Hepatocyte (in vitro differentiated cells): ENCODE data around the gene CD72. TPM values are rescaled to one million over a fixed set of nuclear protein-coding genes. Genes with fewer than 3 reads are reported as not detected.

Experiments
- DNase-seq: peaks from one replicate; pipeline ENCODE4 v3.0.0-alpha.2; 2016; ENCODE audit warnings: low spot score
- H2AFZ ChIP-seq: fragments of 200-600 bp; sonication (generic); 2 replicates; pipeline ENCODE4 v1.6.0; 2016; ENCODE audit warnings: antibody characterized with exemption, mild to moderate bottlenecking
- H3K27ac ChIP-seq: fragments of 200-600 bp; sonication (generic); 2 replicates; pipeline ENCODE4 v1.5.1; 2016; ENCODE audit warnings: mild to moderate bottlenecking
- H3K27me3 ChIP-seq: fragments of 200-600 bp; sonication (generic); 2 replicates; pipeline ENCODE4 v1.6.1; 2016
- H3K36me3 ChIP-seq: fragments of 200-600 bp; sonication (generic); replicated peaks from 2 replicates; pipeline ENCODE4 v1.5.1; 2016; ENCODE audit warnings: low read depth; ENCODE audit not compliant: insufficient read depth
- H3K4me1 ChIP-seq: fragments of 200-600 bp; sonication (generic); 2 replicates; pipeline ENCODE4 v1.5.1; 2016; ENCODE audit warnings: mild to moderate bottlenecking, moderate library complexity; ENCODE audit not compliant: insufficient read depth
- H3K4me2 ChIP-seq: fragments of 200-600 bp; sonication (generic); 2 replicates; pipeline ENCODE4 v1.6.0; 2016
- H3K4me3 ChIP-seq: fragments of 200-600 bp; sonication (generic); 2 replicates; pipeline ENCODE4 v1.5.1; 2016; ENCODE audit warnings: mild to moderate bottlenecking
- H3K79me2 ChIP-seq: fragments of 200-600 bp; sonication (generic); 2 replicates; pipeline ENCODE4 v1.6.0; 2017; ENCODE audit warnings: mild to moderate bottlenecking
- H3K9me2 ChIP-seq: fragments of 200-600 bp; sonication (generic); replicated peaks from 2 replicates; pipeline ENCODE4 v1.6.0; 2017; ENCODE audit warnings: mild to moderate bottlenecking; ENCODE audit not compliant: insufficient read depth
- H3K9me3 ChIP-seq: fragments of 200-600 bp; sonication (generic); 2 replicates; pipeline ENCODE4 v1.5.1; 2016; ENCODE audit warnings: low read depth, mild to moderate bottlenecking
- H4K20me1 ChIP-seq: fragments of 200-600 bp; sonication (generic); 2 replicates; pipeline ENCODE4 v1.6.0; 2016; ENCODE audit warnings: mild to moderate bottlenecking; ENCODE audit not compliant: insufficient read depth, poor library complexity, severe bottlenecking
- EZH2 ChIP-seq: fragments of 200-600 bp; sonication (generic); IDR thresholded peaks from 2 replicates; pipeline ENCODE4 v1.6.1; 2016; ENCODE audit warnings: antibody characterized with exemption, mild to moderate bottlenecking, borderline replicate concordance
- EZH2phosphoT487 ChIP-seq: fragments of 200-600 bp; sonication (generic); IDR thresholded peaks from one replicate; pipeline ENCODE4 v1.6.1; 2018; ENCODE audit warnings: antibody characterized with exemption, mild to moderate bottlenecking, low read depth, moderate library complexity; ENCODE audit not compliant: unreplicated experiment, severe bottlenecking
- WGBS: methylation state at CpG from one replicate; pipeline ENCODE4 v1.1.6; 2016; ENCODE audit warnings: low lambda C conversion rate; ENCODE audit errors: missing lambda C conversion rate; 5-methylcytosine and 5-hydroxymethylcytosine counted together
- polyA plus RNA-seq: library from polyadenylated mRNA; unstranded; fragments of >200 nt; fragmentation: Nextera tagmentation; extraction: Ambion mirVana; gene quantifications from 2 replicates; pipeline ENCODE4 v1.2.1, GENCODE V29; 2016
- total RNA-seq: library from RNA; depleted of rRNA; stranded (reverse); fragments of >200 nt; gene quantifications from 2 replicates; pipeline ENCODE4 v1.2.3, GENCODE V29; 2014
- TF ChIP-seq, protein P1 (sequence below): fragments of 200-600 bp; sonication (generic); IDR thresholded peaks from 2 replicates; pipeline ENCODE4 v1.5.1; 2016; ENCODE audit warnings: antibody characterized with exemption, mild to moderate bottlenecking; ENCODE audit not compliant: poor library complexity

CD72 gene
- total and polyA plus RNA-seq, 2 experiments from 2014 or later: 1.1 to 1.9 TPM

DNA sequence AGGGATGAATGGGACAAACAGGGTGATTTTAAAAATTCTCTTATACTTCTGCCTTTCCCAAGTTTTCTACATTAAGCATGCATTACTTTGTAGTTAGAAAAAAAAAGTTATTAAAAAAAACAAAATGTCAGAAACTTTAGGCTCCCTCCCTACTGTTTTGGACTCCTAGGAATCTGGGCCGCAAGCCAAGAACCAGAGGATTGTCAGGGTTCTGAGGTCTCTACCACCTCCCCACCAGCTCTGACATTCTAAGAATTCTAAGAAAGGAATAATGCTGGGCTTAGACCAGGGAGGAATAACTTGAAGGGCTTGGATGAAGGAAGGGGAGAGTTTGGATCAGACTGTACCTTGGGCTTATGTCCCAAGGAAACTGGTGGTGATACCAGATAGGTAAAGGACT lies 47.8 kb upstream of the CD72 start:
- 95% methylated on average over 1 of the region's 1 CpG for WGBS
- H3K79me2 ChIP-seq: no peaks in the 10 kb centered on the region
- DNase-seq: no peak
- H3K27ac ChIP-seq: no peak overlapping the region
- no peaks in the 10 kb centered on the region for H4K20me1 ChIP-seq
- no peaks in the 10 kb centered on the region for H3K9me2 ChIP-seq
- no peaks in the 10 kb centered on the region for H3K36me3 ChIP-seq
- no peaks in the 10 kb centered on the region for H3K27me3 ChIP-seq
- no peak overlapping the region for H3K4me3 ChIP-seq
- no peak overlapping the region for H2AFZ ChIP-seq
- peaks cover 20% of the 10 kb centered on the region for H3K4me1 ChIP-seq
- no peak overlapping the region for H3K4me2 ChIP-seq
- no peaks in the 10 kb centered on the region for H3K9me3 ChIP-seq
- TF ChIP-seq EZH2: no peak
- TF ChIP-seq EZH2phosphoT487: no peak
- TF ChIP-seq, protein P1, sequence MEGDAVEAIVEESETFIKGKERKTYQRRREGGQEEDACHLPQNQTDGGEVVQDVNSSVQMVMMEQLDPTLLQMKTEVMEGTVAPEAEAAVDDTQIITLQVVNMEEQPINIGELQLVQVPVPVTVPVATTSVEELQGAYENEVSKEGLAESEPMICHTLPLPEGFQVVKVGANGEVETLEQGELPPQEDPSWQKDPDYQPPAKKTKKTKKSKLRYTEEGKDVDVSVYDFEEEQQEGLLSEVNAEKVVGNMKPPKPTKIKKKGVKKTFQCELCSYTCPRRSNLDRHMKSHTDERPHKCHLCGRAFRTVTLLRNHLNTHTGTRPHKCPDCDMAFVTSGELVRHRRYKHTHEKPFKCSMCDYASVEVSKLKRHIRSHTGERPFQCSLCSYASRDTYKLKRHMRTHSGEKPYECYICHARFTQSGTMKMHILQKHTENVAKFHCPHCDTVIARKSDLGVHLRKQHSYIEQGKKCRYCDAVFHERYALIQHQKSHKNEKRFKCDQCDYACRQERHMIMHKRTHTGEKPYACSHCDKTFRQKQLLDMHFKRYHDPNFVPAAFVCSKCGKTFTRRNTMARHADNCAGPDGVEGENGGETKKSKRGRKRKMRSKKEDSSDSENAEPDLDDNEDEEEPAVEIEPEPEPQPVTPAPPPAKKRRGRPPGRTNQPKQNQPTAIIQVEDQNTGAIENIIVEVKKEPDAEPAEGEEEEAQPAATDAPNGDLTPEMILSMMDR: no peak

DNA sequence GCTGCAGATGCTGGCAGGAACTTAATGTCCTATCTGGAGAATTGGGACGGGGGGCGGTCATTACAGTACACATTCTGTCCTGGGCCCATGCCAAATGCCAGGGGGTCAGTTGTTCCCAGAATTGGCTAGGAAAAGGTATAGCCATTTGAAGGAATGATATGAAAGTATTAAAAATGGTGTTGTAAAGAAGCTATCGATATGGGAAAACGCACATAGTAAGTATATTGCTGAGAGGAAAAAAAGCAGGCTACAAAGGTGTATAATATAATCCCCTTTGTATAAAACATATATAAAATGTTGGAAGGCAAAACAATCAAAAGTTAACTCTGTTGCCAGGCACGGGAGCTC lies 47.2 kb upstream of the CD72 start:
- H4K20me1 ChIP-seq: no peaks in the 10 kb centered on the region
- no peaks in the 10 kb centered on the region for H3K36me3 ChIP-seq
- H3K27me3 ChIP-seq: no peaks in the 10 kb centered on the region
- WGBS: 61% methylated on average over 5 of the region's 5 CpGs
- H3K9me2 ChIP-seq: no peaks in the 10 kb centered on the region
- DNase-seq: no peak
- TF ChIP-seq, protein P1: no peak
- TF ChIP-seq EZH2: no peak
- TF ChIP-seq EZH2phosphoT487: no peak
- H3K9me3 ChIP-seq: no peaks in the 10 kb centered on the region
- H3K4me1 ChIP-seq: peaks cover 20% of the 10 kb centered on the region
- peak overlapping the region; percentile 51 for H2AFZ ChIP-seq
- H3K27ac ChIP-seq: no peak overlapping the region
- peak overlapping the region; percentile 98 for H3K4me2 ChIP-seq
- H3K4me3 ChIP-seq: peak overlapping the region; percentile 82
- no peaks in the 10 kb centered on the region for H3K79me2 ChIP-seq

DNA sequence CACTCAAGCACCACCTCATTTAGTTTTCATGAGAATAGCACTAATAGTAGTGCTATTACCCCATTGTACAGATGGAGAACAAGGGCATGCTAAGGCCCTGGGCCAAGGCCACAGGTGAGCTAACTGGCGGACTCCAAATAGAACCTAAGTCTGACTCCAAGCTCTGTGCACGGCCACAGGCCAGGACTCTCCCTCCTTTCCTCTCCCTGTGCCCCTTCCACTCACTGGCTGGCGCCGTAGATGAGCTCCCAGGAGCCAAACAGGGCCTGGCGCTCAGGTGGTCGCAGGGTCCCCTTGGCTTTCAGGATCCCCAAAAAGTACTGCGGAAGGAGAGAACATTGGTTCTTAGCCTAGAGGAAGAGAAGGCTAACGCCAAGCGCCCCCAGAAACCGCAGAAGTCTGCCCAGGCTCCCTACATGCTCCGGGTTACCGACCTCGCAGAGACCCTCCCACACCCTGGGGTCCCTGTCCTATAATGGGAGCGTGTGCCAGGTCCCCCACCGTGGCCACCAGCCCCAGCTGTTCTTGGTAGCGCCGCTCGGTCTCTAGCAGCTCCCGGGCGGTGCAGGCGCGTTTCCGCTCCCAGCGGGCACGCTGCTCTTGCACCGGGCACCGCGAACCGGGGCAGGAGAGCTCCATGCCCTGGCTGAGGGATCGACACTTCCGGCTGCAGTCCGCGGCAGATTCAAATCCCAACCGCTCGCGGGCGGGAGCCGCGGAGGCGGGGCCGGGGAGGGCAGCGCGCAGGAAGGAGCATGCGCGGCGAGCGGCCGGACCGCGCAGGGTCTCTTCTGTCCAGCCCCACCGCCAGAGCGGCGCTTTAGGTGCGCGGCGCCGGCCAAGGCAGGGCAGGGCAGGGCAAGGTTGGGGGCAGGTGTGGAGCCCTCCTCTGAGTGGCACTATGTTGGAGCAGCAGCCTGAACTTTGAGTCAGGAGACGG lies 46.6 kb upstream of the CD72 start, which contains the start of gene ARHGEF39:
Gene ARHGEF39, minus strand, starts transcription at position 665 of the 940 bp plus-strand sequence. Its CDS starts 26 bp downstream, at position 639.
- Histone ChIP-seq H3K27ac (peak within 1 kb of the TSS; percentile 36), H3K9me3 (no peaks in the 10 kb centered on the region), H3K4me2 (peak within 1 kb of the TSS; percentile 98), H3K4me1 (peaks cover 16% of the 10 kb centered on the region), H3K4me3 (peak within 1 kb of the TSS; percentile 82), H3K36me3 (no peaks in the 10 kb centered on the region), H2AFZ (peak within 1 kb of the TSS; percentile 51), H3K27me3 (no peaks in the 10 kb centered on the region), H3K79me2 (peaks cover 4% of the 10 kb centered on the region), H3K9me2 (no peaks in the 10 kb centered on the region), H4K20me1 (no peaks in the 10 kb centered on the region)
- no peak for TF ChIP-seq EZH2
- TF ChIP-seq, protein P1: peak; percentile 42
- DNase-seq: peak; percentile 92
- 8% methylated on average over 51 of the region's 58 CpGs for WGBS
